Measurements from ENCODE around the gene MED9.

DNA sequence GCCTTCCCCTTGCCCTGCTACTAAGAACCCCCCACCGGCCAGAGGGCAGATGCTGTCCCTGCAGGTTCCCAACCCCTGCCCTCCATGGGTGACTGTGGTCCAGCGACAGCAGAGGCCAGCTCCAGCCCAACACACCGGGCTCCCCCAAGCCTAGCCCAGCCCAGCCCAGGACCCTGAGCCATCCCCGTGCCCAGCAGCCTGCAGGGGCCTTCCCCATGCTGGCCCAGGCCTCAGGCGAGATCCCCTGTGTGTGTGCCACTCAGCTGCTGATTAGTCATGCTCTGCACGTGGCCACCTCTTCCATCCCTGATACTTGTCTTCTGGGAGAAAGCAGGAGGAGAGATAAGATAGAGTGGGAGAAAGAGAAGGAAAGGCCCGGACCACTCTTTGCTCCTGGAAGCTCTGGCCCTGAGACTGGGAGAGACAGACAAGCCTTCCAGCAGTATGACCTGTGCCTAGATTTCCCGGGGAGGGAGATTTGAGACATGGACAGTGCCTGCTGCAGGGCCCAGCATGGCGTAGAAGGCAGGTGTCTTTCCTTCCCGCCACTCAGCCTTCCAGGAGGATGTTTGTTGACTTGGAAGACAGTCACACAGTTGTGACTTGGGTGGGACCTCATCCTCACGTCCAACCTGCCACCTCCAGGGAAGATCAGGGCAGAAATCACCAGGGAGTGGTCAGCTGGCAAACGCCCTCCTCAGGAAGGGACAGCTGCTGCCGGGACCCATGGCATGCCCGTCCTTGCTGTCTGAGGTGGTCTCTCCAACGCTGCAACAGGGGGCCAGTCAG is 60.7 kb downstream of the MED9 start:
- TF ChIP-seq, protein P1, sequence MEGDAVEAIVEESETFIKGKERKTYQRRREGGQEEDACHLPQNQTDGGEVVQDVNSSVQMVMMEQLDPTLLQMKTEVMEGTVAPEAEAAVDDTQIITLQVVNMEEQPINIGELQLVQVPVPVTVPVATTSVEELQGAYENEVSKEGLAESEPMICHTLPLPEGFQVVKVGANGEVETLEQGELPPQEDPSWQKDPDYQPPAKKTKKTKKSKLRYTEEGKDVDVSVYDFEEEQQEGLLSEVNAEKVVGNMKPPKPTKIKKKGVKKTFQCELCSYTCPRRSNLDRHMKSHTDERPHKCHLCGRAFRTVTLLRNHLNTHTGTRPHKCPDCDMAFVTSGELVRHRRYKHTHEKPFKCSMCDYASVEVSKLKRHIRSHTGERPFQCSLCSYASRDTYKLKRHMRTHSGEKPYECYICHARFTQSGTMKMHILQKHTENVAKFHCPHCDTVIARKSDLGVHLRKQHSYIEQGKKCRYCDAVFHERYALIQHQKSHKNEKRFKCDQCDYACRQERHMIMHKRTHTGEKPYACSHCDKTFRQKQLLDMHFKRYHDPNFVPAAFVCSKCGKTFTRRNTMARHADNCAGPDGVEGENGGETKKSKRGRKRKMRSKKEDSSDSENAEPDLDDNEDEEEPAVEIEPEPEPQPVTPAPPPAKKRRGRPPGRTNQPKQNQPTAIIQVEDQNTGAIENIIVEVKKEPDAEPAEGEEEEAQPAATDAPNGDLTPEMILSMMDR (conservative IDR thresholded peaks at IDR 0.05; ENCODE audit: low read depth, low read length) = no peak
- TF ChIP-seq EZH2 (IDR thresholded peaks at IDR 0.05; ENCODE audit: low read length, unreplicated experiment) = no peak

Data from PC-3 (cell line).